GM19438 (cell line): Measurements from ENCODE around the gene ADAM23.

Experiments used
- ATAC-seq: cut with Tn5 transposase; IDR thresholded peaks from one replicate; pipeline ENCODE4 v1.9.1; 2021; ENCODE audit warnings: low read depth; ENCODE audit not compliant: unreplicated experiment

Gene ADAM23

GRCh38 chr2:206438196-206438724, 5.1 kb upstream of the ADAM23 start:
- no peak for ATAC-seq

GRCh38 chr2:206442474-206442832, 879 bp upstream of the ADAM23 start:
- ATAC-seq, result no peak

GRCh38 chr2:206443735-206444527, 599 bp downstream of the ADAM23 start:
- peak; percentile 58 for ATAC-seq

DNA sequence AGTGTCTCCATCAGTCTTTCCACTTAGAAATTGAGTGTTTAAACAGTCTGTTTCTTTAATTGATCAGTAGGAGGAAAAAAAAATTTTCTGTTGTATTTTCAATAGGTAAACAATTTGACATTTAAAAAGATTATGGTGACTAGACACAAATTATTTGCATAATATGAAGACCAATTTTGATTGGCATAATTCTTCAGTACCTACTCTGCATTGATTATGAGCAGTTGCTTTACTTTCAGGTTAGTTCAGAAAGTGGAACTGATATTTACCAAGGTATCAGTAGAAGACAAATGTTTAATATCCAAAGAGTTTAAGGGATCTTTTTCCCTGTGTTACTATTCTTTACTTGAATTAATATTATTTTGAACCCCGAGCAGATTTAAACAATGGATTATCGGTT, 2.6 kb downstream of the ADAM23 start:
- no peak for ATAC-seq

- ATAC-seq, result no peak
Observed at GRCh38 chr2:206452242-206452641, 8.9 kb downstream of the ADAM23 start.

GRCh38 chr2:206452750-206453149, 9.4 kb downstream of the ADAM23 start:
- no peak for ATAC-seq

DNA sequence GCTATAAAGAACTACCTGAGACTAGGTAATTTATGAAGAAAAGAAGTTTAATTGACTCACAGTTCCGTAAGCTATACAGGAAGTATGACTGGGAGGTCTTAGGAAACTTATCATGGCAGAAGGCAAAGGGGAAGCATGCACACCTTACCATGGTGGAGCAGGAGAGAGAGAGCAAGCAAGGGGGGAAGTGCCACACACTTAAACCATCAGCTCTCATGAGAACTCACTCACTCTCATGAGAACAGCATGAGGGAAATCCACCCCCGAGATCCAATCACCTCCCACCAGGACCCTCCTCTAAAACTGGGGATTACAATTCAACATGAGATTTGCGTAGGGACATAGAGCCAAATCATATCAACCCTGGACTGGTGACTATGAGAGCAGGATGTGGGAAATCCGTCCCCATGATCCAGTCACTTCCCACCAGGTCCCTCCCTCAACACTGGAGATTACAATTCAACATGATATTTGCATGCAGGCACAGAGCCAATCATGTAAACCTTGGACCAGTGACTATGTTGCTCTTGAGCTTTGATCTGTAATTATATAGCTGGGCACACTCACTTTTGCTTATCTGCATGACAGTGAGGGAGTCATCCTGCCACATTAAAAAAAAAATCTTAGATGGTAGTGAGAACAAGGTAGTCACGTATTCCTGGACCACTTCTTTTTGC, 12.9 kb downstream of the ADAM23 start:
- no peak for ATAC-seq

GRCh38 chr2:206457188-206457634, 13.9 kb downstream of the ADAM23 start:
- peak; percentile 93 for ATAC-seq

DNA sequence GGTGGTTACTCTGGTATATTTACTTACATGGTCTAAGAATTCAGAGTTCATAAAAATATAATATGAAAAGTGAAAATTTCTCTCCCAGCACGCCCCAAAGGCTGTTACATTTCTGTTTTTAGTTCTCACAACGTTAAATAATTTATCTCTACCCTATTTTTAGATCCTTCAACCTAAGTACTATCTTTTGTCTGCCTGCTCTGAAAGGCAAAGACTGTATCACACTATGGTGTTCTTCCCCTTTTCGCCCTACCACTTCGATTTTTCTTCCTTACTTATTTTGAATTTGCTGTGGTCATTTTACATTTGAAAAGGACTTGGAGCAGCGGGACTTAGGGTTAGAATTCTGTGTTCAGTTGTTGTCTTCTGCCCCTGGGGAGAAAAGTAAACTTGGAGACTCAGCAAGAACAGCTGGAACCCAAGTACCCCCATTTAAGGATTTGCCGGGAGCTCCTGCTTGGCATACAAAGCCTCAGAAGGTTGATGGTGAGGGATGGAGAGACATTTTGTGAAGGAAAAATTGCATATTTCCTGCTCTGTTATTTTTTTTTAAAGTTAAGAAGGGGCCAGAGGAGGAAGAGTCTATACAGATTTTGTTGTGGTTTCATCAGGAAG, 19.0 kb downstream of the ADAM23 start:
- no peak for ATAC-seq

GRCh38 chr2:206463685-206464084, 20.4 kb downstream of the ADAM23 start:
- no peak for ATAC-seq

DNA sequence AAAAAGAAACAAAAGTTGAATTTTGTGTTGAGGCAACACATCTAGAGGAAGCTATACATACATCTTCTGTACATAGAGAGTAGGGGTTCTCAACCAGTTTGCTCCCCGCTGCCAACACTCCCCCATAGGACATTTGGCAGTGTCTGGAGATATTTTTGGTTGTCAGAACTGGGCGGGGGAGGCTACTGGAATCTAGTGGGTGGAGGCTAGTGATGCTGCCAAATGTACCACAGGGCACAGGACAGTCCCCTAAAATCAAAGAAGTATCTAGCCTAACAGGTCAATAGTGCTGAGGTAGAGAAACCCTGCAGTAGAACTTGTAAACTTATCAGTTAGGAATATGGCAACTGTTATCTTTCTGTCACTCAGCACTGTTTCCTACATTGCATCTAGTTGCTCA, 21.3 kb downstream of the ADAM23 start:
- ATAC-seq, result no peak

DNA sequence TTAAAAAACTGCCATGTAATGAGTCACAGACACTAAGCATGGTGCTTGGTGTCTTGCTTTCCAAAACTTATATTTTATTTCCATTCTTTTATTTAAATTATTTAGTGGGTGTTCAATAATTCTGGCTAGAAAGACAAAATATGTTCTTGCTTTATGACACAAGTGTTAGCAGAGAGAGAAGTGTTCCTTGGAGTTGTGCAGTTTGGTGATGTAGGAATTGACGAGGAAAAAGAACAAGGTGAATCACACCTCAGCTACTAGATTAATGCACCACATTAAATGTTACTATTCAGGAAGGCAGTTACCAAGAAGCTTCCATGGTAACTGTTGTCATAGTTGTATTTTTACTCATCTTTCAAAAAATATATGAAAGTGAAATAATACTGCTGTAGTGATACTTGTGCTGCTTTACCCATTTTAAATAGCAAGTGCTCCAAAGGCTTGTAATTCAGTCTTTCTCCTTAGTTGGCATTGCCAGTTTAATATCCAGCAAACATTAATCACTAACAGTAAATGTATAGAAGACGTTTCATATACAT, 28.3 kb downstream of the ADAM23 start:
- ATAC-seq, result no peak

GRCh38 chr2:206472094-206472493, 28.8 kb downstream of the ADAM23 start:
- ATAC-seq, result no peak

DNA sequence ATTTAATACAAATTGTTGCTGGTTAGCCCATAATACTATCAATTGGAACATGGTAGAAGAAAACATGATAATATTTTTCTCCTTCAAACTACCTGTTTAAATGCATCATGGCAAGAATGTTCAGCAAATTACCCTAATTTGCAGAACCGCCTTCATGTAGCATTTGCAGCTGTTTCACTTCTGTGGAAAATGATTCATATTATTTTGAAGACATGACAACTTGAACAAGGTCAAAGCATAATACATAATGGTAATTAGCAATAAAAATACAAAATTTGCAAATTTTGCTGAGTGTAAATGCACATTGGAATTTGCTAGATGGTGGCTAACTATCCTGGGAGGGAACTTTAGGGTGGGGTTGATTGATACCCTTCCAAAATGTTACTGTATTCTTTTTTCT, 30.8 kb downstream of the ADAM23 start:
- no peak for ATAC-seq

- no peak for ATAC-seq
Observed at GRCh38 chr2:206477296-206477695, 34.0 kb downstream of the ADAM23 start.

- no peak for ATAC-seq
Observed at GRCh38 chr2:206478340-206478739, 35.0 kb downstream of the ADAM23 start.

DNA sequence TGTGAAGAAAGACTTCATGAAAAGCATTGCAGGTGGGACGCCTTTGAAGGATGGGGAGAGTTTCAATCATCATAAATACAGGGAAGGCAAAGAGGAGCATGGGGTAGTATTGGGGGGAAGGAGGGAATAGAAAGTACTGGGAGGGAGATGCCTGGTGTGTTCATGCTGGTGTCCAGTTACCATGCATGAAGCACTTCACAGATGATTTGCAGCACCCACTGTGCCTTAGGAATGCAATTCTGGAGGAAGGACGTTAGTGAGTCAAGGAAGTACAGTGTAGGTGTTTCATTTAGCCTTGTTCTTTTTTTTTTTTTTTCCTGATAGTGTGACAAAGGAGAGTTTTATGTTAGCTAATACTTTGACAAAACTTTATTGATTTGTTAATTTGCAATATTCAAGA, 36.8 kb downstream of the ADAM23 start:
- no peak for ATAC-seq

GRCh38 chr2:206480620-206481019, 37.3 kb downstream of the ADAM23 start:
- ATAC-seq, result no peak

- no peak for ATAC-seq
Observed at GRCh38 chr2:206481056-206481455, 37.7 kb downstream of the ADAM23 start.

- ATAC-seq, result no peak
Observed at GRCh38 chr2:206482123-206482522, 38.8 kb downstream of the ADAM23 start.

- no peak for ATAC-seq
Observed at GRCh38 chr2:206482633-206483032, 39.3 kb downstream of the ADAM23 start.
